GM19239 (cell line): Measurements from ENCODE around the gene IP6K3.

Experiments
- DNase-seq: peaks from one replicate; pipeline ENCODE4 v3.0.0; 2011; ENCODE audit warnings: low spot score; ENCODE audit not compliant: insufficient read length
- FAIRE-seq: peaks from 2 replicates; lab custom pipeline; 2011; peaks lifted over from hg19 to GRCh38; lab: Jason Lieb, UNC

IP6K3 gene

DNA sequence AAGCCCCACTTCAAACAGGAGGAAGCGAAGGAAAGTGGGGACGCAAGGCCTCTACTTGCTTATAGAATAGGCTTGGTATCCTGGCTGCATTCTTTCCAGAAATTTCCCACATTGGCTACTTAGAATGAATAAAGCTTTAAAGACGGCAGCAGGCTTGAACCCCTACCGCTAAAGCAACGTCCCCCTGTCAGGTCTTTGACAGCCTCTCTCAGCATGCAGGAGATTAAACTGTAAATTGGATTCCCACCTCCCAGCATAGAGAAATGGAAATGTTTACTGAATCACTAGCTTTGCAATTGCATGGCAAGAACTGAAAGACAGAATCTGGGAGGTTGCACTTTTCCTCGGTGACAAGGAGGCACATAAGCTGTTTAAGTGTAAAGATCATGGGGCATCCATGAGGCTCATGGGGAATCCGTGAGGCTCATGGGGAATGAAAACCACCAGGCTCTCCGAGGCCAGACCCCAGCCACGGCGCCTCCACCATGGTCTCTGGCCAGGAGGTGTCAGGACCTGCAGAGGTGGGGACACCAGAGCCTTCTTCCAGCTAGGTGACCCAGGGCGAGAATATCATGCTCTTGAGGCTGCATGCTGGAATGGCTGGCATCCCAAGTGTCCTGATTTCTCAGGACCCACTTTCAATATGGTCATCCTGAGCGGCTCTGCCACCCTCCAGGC is 31.9 kb upstream of the IP6K3 start:
- DNase-seq (no peak), FAIRE-seq (no peak)

DNA sequence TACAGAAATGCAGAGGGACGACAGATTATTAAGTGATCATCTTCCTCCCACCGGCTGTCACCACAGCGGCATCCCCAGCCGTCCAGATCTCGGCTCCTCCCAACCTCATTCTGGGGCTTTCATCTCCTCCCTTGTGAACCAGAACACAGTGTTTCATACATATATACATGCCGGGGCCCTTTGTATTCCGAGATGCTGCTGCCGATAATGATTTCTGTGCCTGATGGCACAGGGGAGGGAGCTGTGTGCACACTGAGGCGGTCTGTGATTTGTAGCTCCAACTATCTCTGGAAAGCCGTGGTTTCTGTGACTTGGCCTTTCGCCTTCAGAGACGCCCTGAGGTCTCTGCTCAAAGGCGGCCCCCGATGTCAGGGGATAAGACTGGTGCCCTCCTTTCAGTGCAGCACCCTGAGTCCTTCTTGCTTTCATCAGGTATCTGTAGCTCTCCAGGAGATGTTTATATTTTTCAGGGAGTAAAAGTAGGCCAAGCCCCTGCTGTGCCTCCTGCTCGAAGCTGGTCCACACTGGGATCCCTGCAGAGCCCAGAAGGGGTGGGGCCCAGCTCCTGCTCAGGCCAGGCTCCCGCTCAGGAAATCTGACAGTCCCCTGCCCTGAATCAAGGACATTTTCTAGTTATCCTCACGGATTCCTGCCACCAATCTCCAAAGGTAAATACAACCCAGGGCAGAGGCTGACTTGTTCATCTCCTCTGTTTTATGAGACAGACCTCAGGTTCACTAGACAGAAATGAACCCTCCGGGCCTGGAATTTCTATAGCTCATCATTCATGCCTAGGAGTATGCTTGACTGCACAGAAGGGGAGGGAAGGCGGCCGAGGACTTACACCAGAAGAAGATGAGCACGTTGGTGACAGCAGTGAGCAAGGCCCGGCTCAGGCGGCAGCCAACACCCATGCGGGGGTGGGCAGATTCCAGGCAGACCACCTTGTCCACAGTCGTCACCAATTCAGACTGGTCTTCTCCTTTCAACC is 31.0 kb upstream of the IP6K3 start:
- FAIRE-seq (no peak), DNase-seq (no peak)

DNA sequence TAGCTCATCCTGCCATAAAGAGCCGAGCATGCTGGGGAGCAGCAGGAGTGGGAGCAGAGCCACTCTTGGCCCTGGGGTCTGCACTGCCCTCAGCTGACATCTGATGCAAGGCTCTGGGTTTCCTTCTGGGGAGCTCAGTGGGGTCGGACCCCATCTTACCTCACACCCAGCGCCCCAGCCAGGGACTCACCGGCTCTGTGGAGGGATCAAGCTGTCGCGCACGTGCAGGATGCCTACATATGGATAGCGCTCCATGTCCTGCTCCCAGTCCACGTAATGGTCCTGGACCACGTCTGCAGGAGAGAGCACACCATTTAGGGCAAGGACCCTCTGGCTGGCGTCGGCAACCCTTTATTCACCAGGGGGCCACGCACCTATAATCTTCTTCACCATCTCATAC is 30.1 kb upstream of the IP6K3 start:
- no peak for FAIRE-seq

DNA sequence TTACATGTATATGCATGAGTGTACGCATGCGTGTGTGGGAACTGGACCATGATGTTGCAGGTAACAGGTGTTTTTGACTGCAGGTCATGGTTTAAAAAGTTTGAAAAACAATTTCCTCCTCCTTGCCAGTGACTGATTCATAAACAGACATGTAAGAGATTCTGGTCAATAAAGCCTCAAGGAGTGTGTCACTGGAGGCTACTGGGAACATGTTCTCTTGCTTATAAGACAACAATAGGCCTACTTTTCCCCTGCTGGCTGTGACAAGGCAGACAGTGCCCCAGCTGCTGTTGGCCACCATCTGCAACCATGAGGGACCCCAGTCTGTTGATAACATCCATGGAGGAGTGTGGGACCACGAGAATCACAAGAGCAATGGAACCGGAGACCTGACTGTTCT is 29.5 kb upstream of the IP6K3 start:
- FAIRE-seq: no peak
- no peak for DNase-seq

More for the DNA sequence above, 30.1 kb upstream of the IP6K3 start:
- DNase-seq: no peak

DNA sequence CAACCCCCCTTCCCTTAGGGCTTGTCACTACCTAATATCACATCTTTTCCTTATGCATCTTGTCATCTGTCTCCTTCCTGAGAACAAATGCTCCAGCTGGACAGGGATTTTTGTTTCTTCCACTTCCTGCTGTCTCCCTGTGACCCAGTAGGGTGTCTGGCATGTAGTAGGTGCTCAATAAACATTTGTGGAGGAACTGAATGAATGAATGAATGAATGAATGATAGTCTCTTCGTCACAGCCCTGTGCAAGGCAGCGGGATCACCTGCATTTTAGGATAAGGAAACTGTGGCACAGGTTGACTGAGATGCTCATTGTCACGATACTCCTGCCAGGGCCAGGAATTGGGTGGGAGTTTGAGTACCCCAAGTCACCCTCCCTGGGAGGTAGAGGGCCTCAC is 28.1 kb upstream of the IP6K3 start:
- DNase-seq (no peak), FAIRE-seq (no peak)

DNA sequence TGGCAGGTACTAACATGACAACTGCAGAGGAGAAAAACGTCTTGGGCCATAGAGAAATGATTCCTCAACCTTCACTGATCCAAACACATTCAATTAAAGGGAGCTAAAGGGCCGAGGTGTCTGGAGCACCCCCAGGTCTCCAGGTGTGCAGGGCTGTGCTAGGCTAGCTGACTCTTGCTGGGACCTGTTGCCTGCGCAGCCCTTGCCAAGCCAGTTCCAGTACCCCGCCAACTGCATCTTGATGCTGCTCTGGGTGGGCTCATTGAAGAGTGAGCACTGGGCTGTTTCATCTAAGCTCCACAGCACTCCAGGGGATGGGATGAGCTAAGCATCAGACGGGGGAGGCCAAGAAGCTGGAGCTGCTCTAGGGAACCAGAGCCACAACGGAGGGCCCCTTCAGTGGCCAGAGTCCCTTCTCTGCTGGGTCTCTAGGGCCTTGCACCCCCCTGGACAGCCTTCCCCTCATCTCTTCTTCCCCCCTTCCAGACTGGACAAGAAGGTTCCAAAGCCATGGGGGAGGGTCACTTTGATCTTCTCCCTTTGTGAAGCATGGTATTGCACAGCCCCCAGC is 26.3 kb upstream of the IP6K3 start:
- FAIRE-seq (no peak), DNase-seq (no peak)

DNA sequence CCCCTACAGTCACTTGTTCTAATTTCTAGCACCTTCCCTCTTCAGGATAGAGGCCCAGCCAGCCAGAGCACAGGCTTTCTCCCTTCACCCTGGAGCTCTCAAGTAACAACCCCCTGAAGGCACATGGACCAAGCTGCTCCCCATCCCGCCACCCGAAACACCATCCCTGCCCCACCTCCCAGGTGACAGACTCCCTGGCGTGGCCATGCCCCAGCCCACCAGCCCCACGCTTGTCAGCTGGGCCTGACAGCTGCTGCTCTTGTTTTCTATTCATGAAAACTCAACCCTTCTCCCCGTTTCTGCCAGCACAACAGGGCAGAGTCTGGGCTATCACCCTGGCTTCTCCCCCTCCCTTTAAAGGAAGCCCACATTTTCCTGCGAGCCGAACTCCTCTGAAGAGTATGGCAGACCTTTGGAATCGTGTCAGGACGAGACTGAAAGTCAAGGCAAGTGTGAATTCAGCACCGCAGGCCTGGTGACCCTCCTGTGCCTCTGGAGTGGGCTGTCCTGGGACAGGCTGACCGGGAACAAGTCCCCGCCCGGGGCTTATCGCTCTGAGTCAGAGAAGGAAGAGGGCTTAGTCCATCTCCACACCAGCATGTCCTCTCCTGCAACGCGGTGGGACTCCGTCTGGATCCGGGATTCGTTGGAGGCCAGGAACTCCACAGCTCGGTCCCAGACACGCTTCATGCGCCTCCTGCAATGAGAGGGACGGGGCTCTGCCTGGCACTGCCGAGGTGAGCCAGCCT is 25.6 kb upstream of the IP6K3 start:
- no peak for FAIRE-seq

DNA sequence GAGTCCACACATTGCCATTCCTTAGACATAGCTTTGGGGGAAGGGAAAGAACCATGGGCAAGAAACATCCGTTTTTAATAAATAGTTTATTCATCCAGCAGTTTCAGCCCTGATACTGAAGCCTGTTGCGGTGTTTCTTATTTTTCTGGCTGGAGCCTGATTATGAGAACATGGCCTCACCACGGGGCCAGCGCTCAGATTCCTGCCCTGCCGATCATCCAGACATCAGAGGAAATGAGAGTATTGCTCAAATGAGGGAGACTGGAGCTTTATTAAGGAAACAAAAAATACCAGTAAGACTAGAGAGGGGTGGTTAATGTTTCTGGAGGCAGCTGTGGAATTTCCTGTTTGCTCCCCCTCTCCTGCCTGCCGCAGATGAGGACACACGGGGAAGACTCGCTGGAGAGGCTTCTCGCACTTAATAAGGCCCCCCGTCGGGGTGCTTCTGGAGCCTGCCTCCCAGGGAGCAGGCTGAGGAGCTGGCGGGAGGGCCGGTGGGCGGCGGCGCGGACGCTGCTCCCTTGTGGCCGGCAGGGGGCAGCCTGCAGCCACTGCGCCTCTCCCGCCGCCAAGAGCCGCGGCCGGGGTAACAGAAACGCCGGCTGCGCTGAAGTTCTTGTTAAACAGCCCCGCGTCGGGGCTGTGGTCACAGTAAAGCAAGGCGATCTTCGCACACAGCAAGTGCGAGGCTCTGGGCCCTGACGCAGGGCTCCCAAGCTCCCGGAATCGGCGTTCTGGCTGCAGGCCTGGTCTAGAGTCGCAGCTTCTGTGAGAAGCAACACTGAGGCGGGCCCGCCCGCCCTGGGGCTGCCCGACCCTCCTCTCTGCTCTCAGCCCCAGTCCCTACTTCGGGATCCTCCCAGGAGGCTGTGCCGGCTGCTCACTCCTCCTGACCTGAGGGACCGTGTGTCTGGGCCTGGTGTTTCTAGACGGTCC is 24.7 kb upstream of the IP6K3 start:
- FAIRE-seq (no peak), DNase-seq (peak; percentile 69)

More for the DNA sequence above, 25.6 kb upstream of the IP6K3 start:
- DNase-seq: no peak

DNA sequence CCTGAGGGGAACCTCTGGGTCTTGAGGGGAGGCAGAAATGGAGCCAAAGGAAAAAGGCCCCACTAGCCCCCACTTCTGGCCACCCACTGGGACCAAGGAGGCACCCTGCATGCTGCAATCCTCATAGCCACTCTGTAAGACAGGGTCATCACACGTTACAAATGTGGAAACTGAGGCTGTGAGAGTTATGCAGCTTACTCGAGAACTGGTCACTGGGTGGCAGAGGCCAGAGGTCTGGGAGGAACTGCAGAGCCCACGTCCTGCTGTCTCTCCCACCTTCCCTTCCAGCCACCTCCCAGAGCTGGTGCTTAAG is 24.1 kb upstream of the IP6K3 start:
- DNase-seq (no peak), FAIRE-seq (no peak)

DNA sequence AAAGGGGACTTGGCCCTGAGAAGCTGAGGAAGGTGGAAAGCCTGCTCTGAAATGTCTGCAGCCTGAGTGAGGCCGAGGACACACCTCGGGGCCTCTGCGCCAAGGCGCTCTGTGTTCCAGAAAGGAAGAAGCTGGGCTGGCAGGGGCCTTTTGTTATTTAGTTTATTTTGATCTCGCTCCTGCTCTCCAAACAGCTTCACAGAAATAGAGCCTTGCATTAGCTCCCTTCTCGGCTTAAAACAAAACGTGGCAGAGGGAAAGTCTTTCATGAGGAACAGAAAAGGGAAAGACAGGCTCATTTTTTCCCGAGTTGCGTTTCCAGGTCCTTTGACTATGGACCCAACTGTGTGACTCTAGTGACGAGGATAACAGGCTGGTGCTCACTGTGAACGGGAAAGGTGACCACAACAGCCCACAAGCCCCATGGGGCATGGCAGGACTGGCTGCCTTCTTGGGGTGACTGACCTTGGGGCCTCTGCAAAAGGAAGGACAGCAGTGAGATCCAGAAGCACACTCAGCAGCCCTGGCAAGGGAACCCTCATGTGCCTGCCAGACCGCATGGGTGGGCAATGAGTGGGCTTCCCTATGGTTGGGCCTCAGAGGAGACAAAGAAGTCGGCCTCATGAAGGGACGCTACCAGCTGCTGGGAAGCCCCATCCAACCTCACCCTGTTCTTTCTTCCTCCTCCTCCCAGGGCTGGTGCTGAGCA is 23.6 kb upstream of the IP6K3 start:
- FAIRE-seq (no peak), DNase-seq (no peak)

DNA sequence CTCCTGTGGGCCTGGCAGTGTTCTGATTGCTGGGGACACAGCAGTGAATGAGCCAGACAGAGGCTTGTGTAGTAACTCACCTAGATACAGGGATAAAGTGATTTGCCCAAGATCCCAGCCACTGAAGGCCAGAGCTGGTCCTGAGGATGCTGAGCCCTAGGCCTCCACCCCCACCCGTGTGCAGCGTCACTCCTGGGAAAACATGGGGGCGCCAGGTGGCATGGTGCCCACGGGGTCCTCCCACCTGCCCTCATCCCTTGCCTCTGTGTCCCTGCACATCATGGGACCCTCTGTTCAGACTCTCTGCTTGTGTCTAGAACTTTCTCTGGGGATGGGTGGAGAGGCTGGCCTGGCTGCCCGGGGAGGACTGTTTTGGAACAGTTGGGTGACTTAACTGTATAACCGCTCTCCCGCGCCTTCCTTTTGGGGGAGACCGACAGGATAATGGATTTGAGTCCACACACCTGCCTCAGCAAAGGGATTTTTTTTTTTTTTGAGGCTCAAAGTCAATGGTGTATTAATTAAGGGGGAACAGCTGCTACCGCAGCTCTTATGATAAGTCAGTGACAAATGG is 22.6 kb upstream of the IP6K3 start:
- FAIRE-seq (no peak), DNase-seq (no peak)

DNA sequence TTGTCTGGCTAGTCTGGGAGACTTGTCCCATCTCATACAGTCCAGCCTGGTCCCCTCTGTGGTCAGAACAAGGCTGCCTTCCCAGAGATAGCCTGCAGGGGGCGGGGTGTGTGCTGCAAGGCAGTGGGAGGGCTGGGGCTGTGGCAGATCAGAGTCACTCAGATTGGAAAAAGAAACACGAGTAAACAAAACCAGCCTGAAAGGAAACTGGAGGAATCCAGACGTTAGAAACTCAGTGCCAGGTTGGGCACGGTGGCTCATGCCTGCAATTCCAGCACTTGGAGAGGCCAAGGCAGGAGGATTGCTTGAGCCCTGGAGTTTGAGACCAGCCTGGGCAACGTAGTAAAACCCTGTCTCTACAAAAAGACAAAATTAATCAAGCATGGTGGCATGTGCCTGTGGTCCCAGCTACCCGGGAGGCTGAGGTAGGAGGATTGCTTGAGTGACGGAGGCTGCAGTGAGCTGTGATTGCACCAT is 22.0 kb upstream of the IP6K3 start:
- DNase-seq (peak; percentile 78), FAIRE-seq (no peak)

DNA sequence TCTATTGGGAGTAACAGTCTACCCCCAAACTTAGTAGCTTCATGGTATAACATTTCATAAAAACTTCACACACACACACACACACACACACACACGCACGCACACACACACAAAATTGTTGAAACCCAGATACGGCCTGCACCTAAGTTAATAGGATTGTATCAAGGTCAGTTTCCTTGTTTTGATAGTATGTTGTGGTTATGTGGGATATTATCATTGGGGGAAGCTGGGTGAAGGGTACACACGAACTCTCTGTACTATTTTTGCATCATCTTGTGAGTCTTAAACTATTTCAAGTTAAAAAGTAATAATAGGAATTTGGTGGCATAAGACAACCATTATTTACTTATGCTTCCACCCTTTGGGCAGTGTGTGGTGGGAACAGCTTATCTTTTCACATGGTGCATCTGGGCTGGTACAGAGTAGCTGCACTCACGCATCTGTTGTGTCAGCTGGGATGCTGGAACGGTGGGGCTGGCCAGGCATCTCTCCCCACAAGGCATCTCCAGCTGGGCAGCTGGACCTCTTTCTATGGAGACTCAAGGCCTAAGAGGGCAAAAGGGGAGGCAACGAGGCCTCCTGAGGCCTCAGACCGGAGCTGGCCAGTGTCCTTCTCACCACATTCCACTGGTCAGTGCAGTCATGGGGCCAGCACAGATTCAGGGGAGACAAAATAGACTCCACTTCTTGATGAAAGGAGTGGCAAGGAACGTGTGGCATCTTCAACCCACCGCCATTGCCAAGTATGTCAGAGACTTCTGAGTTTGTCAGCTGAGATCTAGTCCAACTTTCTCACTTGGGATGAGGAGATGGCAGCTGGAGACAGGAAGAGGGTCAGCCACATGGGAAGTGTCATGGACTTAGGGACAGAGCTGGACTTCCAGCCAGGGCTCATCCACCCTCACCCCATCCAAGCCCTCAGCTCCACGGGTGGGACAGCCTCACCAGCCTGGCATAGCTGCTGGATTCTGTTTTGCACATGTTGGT is 20.5 kb upstream of the IP6K3 start:
- DNase-seq (no peak), FAIRE-seq (no peak)

DNA sequence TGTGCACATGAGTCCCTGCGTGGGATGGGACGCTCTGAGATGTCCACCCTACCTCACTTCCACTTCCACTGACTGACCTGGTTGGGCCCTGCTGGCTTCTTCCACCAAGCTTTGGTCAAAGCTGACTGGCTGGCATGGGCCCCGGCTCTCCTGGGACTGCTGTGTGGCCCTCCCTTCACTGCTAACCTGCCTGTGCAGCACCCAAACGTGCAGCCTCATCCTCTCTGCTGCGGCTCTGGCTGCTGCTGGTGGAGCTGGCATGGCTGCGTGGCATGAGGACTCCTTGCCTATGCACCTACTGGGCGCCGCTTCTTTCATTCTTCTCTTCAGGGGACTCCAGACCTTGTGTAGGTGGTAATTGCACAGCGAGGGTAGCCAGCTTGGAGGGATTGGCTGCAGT is 18.7 kb upstream of the IP6K3 start:
- FAIRE-seq (no peak), DNase-seq (no peak)

DNA sequence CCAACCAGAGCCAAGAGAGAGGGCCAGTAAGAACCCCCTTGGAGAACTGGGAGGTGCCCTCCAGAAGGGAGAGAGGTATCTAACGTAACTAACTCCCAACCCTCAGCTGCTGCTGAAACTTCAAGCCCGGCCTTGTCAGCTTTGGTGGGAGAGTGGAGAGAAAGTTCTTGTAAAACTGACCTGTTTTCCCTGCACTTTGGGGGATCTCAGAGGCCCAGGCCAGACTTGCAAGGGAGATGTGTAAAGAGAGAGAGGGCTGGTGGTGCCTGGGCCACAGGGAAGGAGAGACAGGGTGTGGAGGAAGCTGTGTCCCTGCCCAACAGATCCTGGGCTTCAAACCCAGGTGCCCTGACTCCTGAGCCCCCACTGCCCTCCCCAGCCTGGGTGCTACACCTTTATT is 17.3 kb upstream of the IP6K3 start:
- DNase-seq (no peak), FAIRE-seq (no peak)

DNA sequence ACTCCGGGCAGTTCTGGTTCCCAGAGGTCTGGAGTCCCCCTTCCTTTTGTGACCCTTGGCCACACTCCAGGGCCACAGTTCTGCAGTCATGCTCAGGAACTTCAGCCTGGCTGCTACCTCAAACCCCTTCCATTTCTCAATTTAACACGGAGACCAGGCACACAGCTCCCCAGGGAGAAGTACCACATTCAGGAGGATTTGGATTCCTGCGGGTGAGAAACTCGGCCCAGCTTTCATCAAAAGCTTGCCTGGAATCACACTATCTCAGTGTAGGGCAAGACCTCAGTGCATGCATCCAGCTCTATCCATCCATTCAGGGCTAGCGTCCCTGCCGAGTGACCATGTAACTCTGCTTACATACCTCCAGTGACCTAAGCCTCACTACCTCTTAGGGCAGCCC is 16.8 kb upstream of the IP6K3 start:
- FAIRE-seq (no peak), DNase-seq (no peak)

DNA sequence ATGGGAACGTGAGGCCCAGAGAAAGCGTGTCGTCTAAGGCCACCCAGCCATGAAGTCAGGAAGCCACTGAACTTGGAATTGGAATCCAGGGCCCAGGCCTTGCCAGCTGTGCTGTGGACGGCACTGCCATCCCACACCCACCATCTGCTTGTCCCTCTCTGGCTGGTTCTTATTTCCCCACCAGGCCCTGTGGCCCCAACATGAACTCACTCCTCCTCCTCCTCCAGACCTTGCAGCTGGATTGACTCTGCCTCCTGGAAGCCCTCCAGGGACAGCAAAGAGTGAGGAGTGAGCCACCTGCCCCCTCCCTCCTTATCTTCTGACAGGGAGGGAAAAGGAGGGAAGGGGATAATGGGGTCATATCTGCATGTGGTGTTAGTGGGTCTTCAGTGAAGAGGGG is 16.0 kb upstream of the IP6K3 start:
- no peak for FAIRE-seq

More for the DNA sequence above, 16.0 kb upstream of the IP6K3 start:
- no peak for DNase-seq
